Measurements from ENCODE around the gene KRTAP5-6. TPM values are rescaled to one million over a fixed set of nuclear protein-coding genes. Genes with fewer than 3 reads are reported as not detected.
"Not testable (repeated sequence)": the region's sequence is repeated elsewhere in the genome, so short reads cannot be mapped to it uniquely, and the experiment has no call there.

KRTAP5-6 gene
- total and polyA plus RNA-seq, 8 donors, result not detected

GRCh38 chr11:1669546-1670218 lies 27.3 kb upstream of the KRTAP5-6 start:
- 56 to 72% methylated on average over 20 to 21 of the region's 21 CpGs for WGBS, 2 donors
- no peak for TF ChIP-seq CTCF (IDR thresholded peaks at IDR 0.05)
- Histone ChIP-seq H3K27ac (no peak overlapping the region), H3K4me3 (no peak overlapping the region), H3K27me3 (no peaks in the 10 kb centered on the region), H3K4me1 (no peaks in the 10 kb centered on the region), H3K9me3 (no peaks in the 10 kb centered on the region), H3K36me3 (no peaks in the 10 kb centered on the region)
- no peak for ATAC-seq
- intact Hi-C loops (cut with DNase I), result no loop called here
- FAIRE-seq, result no peak
- no peak for DNase-seq

- H3K4me1 ChIP-seq; H3K27ac ChIP-seq; ATAC-seq; H3K4me3 ChIP-seq; DNase-seq; H3K9me3 ChIP-seq; H3K27me3 ChIP-seq; intact Hi-C loops (cut with DNase I); H3K36me3 ChIP-seq: not testable (repeated sequence)
- WGBS, 2 donors, result 71 to 100% methylated on average over 1 of the region's 1 CpG
- peak; percentile 97 for FAIRE-seq
Measured at GRCh38 chr11:1670457-1670856, 26.5 kb upstream of the KRTAP5-6 start.

- intact Hi-C loops (cut with DNase I), result no loop called here
- no peak overlapping the region for H3K27ac ChIP-seq
- no peak for FAIRE-seq
- no peak for TF ChIP-seq CTCF (IDR thresholded peaks at IDR 0.05)
- no peak overlapping the region for H3K4me3 ChIP-seq
- H3K36me3 ChIP-seq, result no peaks in the 10 kb centered on the region
- no peaks in the 10 kb centered on the region for H3K27me3 ChIP-seq
- H3K4me1 ChIP-seq, result peaks cover 0 to 4% (median 0%) of the 10 kb centered on the region in 3 donors
- H3K9me3 ChIP-seq, result no peaks in the 10 kb centered on the region
- no peak for ATAC-seq
- 83 to 84% methylated on average over 11 of the region's 11 CpGs for WGBS, 2 donors
- peak in 1 of 6 donors; percentile 11 for DNase-seq
Measured at GRCh38 chr11:1670905-1671371, 26.1 kb upstream of the KRTAP5-6 start.

GRCh38 chr11:1671658-1672057 lies 25.3 kb upstream of the KRTAP5-6 start:
- FAIRE-seq (no peak), ATAC-seq (no peak), DNase-seq (no peak)
- Histone ChIP-seq H3K27ac (no peak overlapping the region), H3K4me1 (peaks cover 0 to 4% (median 0%) of the 10 kb centered on the region in 3 donors), H3K27me3 (no peaks in the 10 kb centered on the region), H3K36me3 (no peaks in the 10 kb centered on the region), H3K9me3 (no peaks in the 10 kb centered on the region), H3K4me3 (no peak overlapping the region)
- TF ChIP-seq CTCF (IDR thresholded peaks at IDR 0.05), result no peak
- intact Hi-C loops (cut with DNase I), result no loop called here
- 66 to 76% methylated on average over 11 of the region's 11 CpGs for WGBS, 2 donors

- DNase-seq, result no peak
- Histone ChIP-seq H3K4me1 (peaks cover 0 to 4% (median 0%) of the 10 kb centered on the region in 3 donors), H3K27me3 (no peaks in the 10 kb centered on the region), H3K36me3 (no peaks in the 10 kb centered on the region), H3K27ac (peak overlapping the region in 1 of 4 donors; percentile 46), H3K9me3 (no peaks in the 10 kb centered on the region), H3K4me3 (no peak overlapping the region)
- no peak for ATAC-seq
- no peak for TF ChIP-seq CTCF (IDR thresholded peaks at IDR 0.05)
- WGBS, 2 donors, result 62 to 70% methylated on average over 15 of the region's 15 CpGs
- intact Hi-C loops (cut with DNase I), result no loop called here
- no peak for FAIRE-seq
Measured at GRCh38 chr11:1672613-1673350, 24.2 kb upstream of the KRTAP5-6 start.
